ENCODE data around the gene TENM3.

TENM3 gene

GRCh38 chr4:182216005-182216404 lies 27.2 kb upstream of the TENM3 start (continued):
- TF ChIP-seq, protein P1, sequence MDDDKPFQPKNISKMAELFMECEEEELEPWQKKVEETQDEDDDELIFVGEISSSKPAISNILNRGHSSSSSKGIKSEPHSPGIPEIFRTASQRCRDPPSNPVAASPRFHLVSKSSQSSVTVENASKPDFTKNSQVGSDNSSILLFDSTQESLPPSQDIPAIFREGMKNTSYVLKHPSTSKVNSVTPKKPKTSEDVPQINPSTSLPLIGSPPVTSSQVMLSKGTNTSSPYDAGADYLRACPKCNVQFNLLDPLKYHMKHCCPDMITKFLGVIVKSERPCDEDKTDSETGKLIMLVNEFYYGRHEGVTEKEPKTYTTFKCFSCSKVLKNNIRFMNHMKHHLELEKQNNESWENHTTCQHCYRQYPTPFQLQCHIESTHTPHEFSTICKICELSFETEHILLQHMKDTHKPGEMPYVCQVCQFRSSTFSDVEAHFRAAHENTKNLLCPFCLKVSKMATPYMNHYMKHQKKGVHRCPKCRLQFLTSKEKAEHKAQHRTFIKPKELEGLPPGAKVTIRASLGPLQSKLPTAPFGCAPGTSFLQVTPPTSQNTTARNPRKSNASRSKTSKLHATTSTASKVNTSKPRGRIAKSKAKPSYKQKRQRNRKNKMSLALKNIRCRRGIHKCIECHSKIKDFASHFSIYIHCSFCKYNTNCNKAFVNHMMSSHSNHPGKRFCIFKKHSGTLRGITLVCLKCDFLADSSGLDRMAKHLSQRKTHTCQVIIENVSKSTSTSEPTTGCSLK (tag by site-specific recombination; IDR thresholded peaks at IDR 0.05), result no peak
- TF ChIP-seq ZNF302 (tag by site-specific recombination; IDR thresholded peaks at IDR 0.05; ENCODE audit: low read depth) (no peak), CTCF (tag by site-specific recombination; IDR thresholded peaks at IDR 0.05) (no peak), GLI2 (tag by site-specific recombination; IDR thresholded peaks at IDR 0.05; ENCODE audit: borderline replicate concordance, low read depth) (no peak), PRDM1 (tag by site-specific recombination; IDR thresholded peaks at IDR 0.05) (no peak), ZNF335 (tag by site-specific recombination; conservative IDR thresholded peaks at IDR 0.05) (no peak)
- TF ChIP-seq, protein P2, sequence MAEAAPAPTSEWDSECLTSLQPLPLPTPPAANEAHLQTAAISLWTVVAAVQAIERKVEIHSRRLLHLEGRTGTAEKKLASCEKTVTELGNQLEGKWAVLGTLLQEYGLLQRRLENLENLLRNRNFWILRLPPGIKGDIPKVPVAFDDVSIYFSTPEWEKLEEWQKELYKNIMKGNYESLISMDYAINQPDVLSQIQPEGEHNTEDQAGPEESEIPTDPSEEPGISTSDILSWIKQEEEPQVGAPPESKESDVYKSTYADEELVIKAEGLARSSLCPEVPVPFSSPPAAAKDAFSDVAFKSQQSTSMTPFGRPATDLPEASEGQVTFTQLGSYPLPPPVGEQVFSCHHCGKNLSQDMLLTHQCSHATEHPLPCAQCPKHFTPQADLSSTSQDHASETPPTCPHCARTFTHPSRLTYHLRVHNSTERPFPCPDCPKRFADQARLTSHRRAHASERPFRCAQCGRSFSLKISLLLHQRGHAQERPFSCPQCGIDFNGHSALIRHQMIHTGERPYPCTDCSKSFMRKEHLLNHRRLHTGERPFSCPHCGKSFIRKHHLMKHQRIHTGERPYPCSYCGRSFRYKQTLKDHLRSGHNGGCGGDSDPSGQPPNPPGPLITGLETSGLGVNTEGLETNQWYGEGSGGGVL (tag by site-specific recombination; IDR thresholded peaks at IDR 0.05), result no peak
- TF ChIP-seq, protein P3, sequence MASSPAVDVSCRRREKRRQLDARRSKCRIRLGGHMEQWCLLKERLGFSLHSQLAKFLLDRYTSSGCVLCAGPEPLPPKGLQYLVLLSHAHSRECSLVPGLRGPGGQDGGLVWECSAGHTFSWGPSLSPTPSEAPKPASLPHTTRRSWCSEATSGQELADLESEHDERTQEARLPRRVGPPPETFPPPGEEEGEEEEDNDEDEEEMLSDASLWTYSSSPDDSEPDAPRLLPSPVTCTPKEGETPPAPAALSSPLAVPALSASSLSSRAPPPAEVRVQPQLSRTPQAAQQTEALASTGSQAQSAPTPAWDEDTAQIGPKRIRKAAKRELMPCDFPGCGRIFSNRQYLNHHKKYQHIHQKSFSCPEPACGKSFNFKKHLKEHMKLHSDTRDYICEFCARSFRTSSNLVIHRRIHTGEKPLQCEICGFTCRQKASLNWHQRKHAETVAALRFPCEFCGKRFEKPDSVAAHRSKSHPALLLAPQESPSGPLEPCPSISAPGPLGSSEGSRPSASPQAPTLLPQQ (tag by site-specific recombination; IDR thresholded peaks at IDR 0.05), result no peak

- Histone ChIP-seq H3K4me3 (ENCODE audit: low read depth, low read length) (no peak overlapping the region), H3K9me3 (ENCODE audit: control insufficient read depth, insufficient read depth, low read depth, low read length) (no peaks in the 10 kb centered on the region), H3K27ac (ENCODE audit: extremely low read depth, low read depth, low read length) (no peak overlapping the region), H3K36me3 (ENCODE audit: control insufficient read depth in 2 of 2, insufficient read depth in 1 of 2, low read length in 2 of 2) (no peaks in the 10 kb centered on the region), H3K4me1 (ENCODE audit: control insufficient read depth, insufficient read depth, low read length) (no peaks in the 10 kb centered on the region)
- ChIA-PET POLR2A (interaction anchor here (0.7 kb wide), 1 partner anchor 52 kb away, joined by 3 read pairs; no protein-coding TSS in a partner anchor), CTCF (interaction anchor here (0.7 kb wide), 1 partner anchor 49 kb away, joined by 3 read pairs; no protein-coding TSS in a partner anchor)
- no peak for TF ChIP-seq ZNF184 (tag by site-specific recombination; IDR thresholded peaks at IDR 0.05)
- no peak for TF ChIP-seq ZBTB1 (tag by site-specific recombination; IDR thresholded peaks at IDR 0.05)
- no peak for TF ChIP-seq ZNF544 (tag by site-specific recombination; IDR thresholded peaks at IDR 0.05)
- no peak for TF ChIP-seq ZNF654 (tag by site-specific recombination; IDR thresholded peaks at IDR 0.05; ENCODE audit: low read depth)
- TF ChIP-seq ZNF791 (tag by site-specific recombination; IDR thresholded peaks at IDR 0.05), result no peak
- TF ChIP-seq KLF17 (tag by site-specific recombination; IDR thresholded peaks at IDR 0.05), result no peak
- no peak for TF ChIP-seq ZNF221 (tag by site-specific recombination; IDR thresholded peaks at IDR 0.05; ENCODE audit: borderline replicate concordance)
- no peak for TF ChIP-seq ZXDB (tag by site-specific recombination; IDR thresholded peaks at IDR 0.05)
- no peak for TF ChIP-seq SETDB1 (IDR thresholded peaks at IDR 0.05; ENCODE audit: insufficient read length, low read length)
- TF ChIP-seq, protein P4, sequence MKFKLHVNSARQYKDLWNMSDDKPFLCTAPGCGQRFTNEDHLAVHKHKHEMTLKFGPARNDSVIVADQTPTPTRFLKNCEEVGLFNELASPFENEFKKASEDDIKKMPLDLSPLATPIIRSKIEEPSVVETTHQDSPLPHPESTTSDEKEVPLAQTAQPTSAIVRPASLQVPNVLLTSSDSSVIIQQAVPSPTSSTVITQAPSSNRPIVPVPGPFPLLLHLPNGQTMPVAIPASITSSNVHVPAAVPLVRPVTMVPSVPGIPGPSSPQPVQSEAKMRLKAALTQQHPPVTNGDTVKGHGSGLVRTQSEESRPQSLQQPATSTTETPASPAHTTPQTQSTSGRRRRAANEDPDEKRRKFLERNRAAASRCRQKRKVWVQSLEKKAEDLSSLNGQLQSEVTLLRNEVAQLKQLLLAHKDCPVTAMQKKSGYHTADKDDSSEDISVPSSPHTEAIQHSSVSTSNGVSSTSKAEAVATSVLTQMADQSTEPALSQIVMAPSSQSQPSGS (tag by site-specific recombination; IDR thresholded peaks at IDR 0.05; ENCODE audit: low read depth), result no peak
- TF ChIP-seq TRIM28 (IDR thresholded peaks at IDR 0.05; ENCODE audit: borderline replicate concordance, low read length), result no peak
- TF ChIP-seq ZBTB21 (tag by site-specific recombination; IDR thresholded peaks at IDR 0.05), result no peak
- TF ChIP-seq ZBTB6 (tag by site-specific recombination; IDR thresholded peaks at IDR 0.05), result no peak
- TF ChIP-seq ZNF350 (tag by site-specific recombination; IDR thresholded peaks at IDR 0.05), result no peak
- TF ChIP-seq, protein P1 (tag by site-specific recombination; IDR thresholded peaks at IDR 0.05), result no peak
Measured at GRCh38 chr4:182219411-182220056, 23.7 kb upstream of the TENM3 start.
